NT2/D1 (cell line): Measurements from ENCODE around the gene ZSWIM6.

Source experiments
- DNase-seq: peaks from one replicate; pipeline ENCODE4 v3.0.0-alpha.2; 2011; ENCODE audit warnings: low read depth, low spot score
- H3K27me3 ChIP-seq: 2 replicates; pipeline ENCODE4 v1.6.0; 2011; ENCODE audit warnings: mild to moderate bottlenecking; ENCODE audit not compliant: insufficient read length, insufficient read depth
- H3K36me3 ChIP-seq: 2 replicates; pipeline ENCODE4 v1.6.1; 2011; ENCODE audit warnings: mild to moderate bottlenecking, low read length, mixed read lengths; ENCODE audit not compliant: insufficient read depth, insufficient read length
- H3K4me1 ChIP-seq: 2 replicates; pipeline ENCODE4 v1.5.1; 2011; ENCODE audit not compliant: insufficient read depth, insufficient read length
- H3K4me3 ChIP-seq: 2 replicates; pipeline ENCODE4 v1.5.1; 2011; ENCODE audit warnings: low read depth; ENCODE audit not compliant: insufficient read length
- H3K9ac ChIP-seq: 2 replicates; pipeline ENCODE4 v1.6.0; 2011; ENCODE audit warnings: low read depth; ENCODE audit not compliant: insufficient read length
- H3K9me3 ChIP-seq: 2 replicates; pipeline ENCODE4 v1.5.1; 2011; ENCODE audit warnings: mild to moderate bottlenecking, low read length; ENCODE audit not compliant: insufficient read depth
- SUZ12 ChIP-seq: IDR thresholded peaks from 2 replicates; pipeline ENCODE4 v1.6.1; 2011; ENCODE audit not compliant: insufficient read length, insufficient read depth; ENCODE audit errors: extremely low read depth
- YY1 ChIP-seq: IDR thresholded peaks from 2 replicates; pipeline ENCODE4 v1.6.1; 2011; ENCODE audit not compliant: insufficient read length, insufficient read depth
- ZNF274 ChIP-seq: IDR thresholded peaks from 2 replicates; pipeline ENCODE4 v1.6.1; 2011; ENCODE audit warnings: mild to moderate bottlenecking, low read depth, low read length

The ZSWIM6 gene

DNA sequence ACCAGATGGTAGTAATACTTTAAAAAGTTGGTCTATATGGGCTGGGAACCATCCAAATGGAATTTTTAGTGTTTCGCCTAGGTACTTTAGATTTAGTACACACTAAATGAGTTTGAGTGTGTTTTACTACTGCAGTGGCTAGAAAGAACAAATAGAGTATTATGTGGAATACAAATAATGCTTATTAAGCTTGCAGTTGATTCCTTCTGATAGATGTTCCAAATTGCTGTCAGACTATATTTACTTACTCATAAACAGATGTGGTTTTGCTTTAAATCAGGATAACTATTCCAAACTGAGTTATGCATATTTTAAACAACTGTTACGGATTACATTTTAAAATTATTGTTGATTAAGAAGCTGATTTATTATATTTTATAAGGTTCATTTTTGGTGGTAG, 103.3 kb downstream of the ZSWIM6 start:
- no peak for DNase-seq
- H3K9ac ChIP-seq, result no peak overlapping the region
- H3K4me1 ChIP-seq, result no peaks in the 10 kb centered on the region
- H3K36me3 ChIP-seq, result no peaks in the 10 kb centered on the region
- no peaks in the 10 kb centered on the region for H3K27me3 ChIP-seq
- H3K4me3 ChIP-seq, result no peak overlapping the region
- TF ChIP-seq YY1 (no peak), ZNF274 (no peak), SUZ12 (no peak)
- 0 out of 2 replicates have a peak, but pooled peaks cover 2% of the 10 kb centered on the region for H3K9me3 ChIP-seq

DNA sequence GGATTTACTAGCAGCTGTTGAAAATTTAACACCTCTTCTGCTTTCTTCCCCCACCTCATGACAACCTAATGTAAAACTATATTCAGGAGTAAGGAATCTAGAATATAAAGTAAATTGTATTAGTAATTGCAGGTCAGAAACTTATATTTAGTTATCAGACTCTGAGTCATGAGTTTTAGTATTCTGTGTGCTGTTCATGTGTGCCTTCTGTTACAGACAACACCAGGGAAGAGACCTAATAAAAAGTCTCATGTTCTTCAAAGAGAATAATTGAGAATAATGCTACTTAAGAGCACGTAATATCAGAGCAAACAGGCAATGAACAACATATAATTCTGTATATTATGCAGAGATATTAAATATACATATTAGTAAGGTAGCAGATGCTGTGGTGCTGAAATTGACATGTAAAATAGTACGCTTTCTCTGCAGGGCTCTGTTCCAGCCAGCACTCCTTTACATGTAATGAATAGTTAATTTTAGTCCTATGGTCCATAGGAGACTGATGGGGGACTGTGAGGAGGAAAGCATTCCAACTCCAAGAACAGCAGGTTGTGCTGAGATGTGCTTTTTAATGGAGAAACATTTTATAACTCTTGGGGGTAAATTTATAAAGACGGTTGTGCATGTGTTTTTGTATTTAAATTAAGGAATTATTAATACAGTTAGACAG, 106.4 kb downstream of the ZSWIM6 start:
- TF ChIP-seq SUZ12 (no peak), YY1 (no peak), ZNF274 (no peak)
- no peaks in the 10 kb centered on the region for H3K36me3 ChIP-seq
- H3K4me1 ChIP-seq, result no peaks in the 10 kb centered on the region
- peaks cover 30% of the 10 kb centered on the region for H3K9me3 ChIP-seq
- no peak for DNase-seq
- H3K4me3 ChIP-seq, result no peak overlapping the region
- no peaks in the 10 kb centered on the region for H3K27me3 ChIP-seq
- H3K9ac ChIP-seq, result no peak overlapping the region

DNA sequence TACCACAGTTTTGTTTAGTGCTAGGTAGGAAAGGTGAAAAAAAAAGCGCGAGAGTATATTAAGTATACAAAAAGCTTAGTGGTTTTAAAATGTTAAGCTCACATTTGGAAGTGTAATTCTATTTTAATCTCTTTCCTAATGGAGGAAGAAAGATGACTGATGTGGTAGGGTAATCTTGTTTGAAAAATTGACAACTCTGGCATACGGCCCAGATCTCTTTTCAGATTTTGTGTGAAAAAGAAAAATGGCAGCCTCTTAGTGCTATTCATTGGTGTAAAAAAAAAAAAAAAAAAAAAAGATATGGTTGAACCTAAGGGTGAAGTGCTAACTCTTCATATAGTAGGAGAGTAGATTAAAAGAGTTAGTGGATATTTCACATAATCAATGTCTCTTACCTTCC, 108.0 kb downstream of the ZSWIM6 start:
- no peak overlapping the region for H3K4me3 ChIP-seq

DNA sequence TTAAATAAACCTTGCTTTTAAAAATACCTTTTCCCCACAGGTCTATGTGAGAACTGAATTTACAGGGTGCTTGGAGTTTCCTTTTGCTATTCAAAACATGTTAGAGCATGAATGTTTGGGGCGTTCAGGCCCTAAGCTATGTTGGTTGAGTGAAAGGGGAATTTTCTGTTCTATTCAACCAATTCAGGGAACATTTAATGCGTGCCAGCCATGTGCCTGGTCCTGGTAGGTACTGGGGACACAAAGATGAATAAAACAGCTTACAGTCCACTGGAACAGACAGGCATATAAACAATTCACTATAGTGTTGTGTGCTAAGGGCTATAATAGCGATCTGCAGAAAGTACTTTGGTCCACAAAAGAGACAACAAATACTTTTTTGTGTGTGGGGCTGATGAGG, 108.5 kb downstream of the ZSWIM6 start:
- no peaks in the 10 kb centered on the region for H3K4me1 ChIP-seq
- TF ChIP-seq ZNF274, result no peak
- no peak for TF ChIP-seq SUZ12
- no peak for TF ChIP-seq YY1
- no peaks in the 10 kb centered on the region for H3K27me3 ChIP-seq
- no peaks in the 10 kb centered on the region for H3K36me3 ChIP-seq
- no peak for DNase-seq
- H3K9ac ChIP-seq, result no peak overlapping the region
- peaks cover 30% of the 10 kb centered on the region for H3K9me3 ChIP-seq
- H3K4me3 ChIP-seq, result no peak overlapping the region

More for the DNA sequence above, 108.0 kb downstream of the ZSWIM6 start:
- H3K36me3 ChIP-seq, result no peaks in the 10 kb centered on the region
- peaks cover 30% of the 10 kb centered on the region for H3K9me3 ChIP-seq
- DNase-seq, result no peak
- H3K4me1 ChIP-seq, result no peaks in the 10 kb centered on the region
- no peaks in the 10 kb centered on the region for H3K27me3 ChIP-seq
- TF ChIP-seq ZNF274, result no peak
- no peak for TF ChIP-seq SUZ12
- no peak for TF ChIP-seq YY1
- H3K9ac ChIP-seq, result no peak overlapping the region

DNA sequence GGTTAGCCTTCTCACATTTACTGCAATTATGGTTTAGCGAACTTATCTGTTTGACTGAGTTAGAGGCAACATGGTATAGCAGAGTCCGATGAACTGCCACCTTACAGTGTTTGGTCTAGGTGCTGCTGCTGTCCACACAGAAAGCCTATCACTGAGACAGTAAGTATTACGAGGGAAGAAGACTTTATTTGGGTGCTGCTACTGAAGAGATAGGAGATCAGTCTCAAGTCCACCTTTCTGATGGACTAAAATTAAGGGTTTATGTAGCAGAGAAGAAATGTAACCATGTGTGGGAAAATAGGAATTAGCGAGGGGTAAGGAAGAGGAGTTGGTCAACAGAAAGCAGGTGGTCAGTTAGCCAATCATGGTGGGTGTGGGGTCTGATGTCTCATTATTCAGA, 109.7 kb downstream of the ZSWIM6 start:
- Histone ChIP-seq H3K27me3 (no peaks in the 10 kb centered on the region), H3K9ac (no peak overlapping the region), H3K4me3 (no peak overlapping the region), H3K9me3 (peaks cover 30% of the 10 kb centered on the region), H3K36me3 (no peaks in the 10 kb centered on the region), H3K4me1 (no peaks in the 10 kb centered on the region)
- no peak for TF ChIP-seq ZNF274
- TF ChIP-seq SUZ12, result no peak
- TF ChIP-seq YY1, result no peak
- no peak for DNase-seq

DNA sequence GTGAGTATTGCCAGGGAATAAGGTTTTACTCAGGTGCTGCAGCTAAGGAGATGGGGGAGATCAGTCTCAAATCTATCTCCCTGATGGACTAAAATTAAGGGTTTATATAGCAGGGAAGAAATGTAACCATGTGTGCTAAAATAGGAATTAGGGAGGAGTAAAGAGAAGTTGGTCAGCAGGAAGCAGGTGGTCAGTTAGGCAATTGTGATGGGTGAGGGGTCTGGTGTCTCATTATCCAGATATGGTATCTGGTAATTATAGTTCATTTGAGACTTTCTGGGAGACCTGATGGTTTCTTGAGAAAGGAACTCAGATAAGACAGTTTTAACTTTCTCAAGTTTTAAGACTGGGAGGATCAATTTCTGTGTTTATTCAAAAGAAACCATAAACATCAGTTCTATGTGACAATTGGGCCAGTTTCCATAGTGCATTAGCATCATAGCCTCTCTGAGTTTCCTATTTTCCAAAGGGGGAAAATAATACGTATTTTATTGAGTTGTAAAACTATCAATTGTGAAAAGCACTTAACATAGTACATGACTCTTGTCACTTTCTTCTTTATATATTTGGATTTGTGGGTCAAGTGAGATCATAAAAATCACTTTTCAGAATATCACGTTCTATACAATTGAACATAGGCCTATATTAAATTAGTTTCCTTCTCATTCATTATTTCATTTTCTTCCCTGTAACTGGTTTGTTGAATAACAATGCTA, 115.9 kb downstream of the ZSWIM6 start:
- Histone ChIP-seq H3K9me3 (peaks cover 12% of the 10 kb centered on the region), H3K9ac (no peak overlapping the region), H3K4me1 (peaks cover 3% of the 10 kb centered on the region), H3K4me3 (no peak overlapping the region), H3K36me3 (no peaks in the 10 kb centered on the region), H3K27me3 (no peaks in the 10 kb centered on the region)
- DNase-seq, result no peak
- TF ChIP-seq SUZ12, result no peak
- TF ChIP-seq YY1, result no peak
- no peak for TF ChIP-seq ZNF274

DNA sequence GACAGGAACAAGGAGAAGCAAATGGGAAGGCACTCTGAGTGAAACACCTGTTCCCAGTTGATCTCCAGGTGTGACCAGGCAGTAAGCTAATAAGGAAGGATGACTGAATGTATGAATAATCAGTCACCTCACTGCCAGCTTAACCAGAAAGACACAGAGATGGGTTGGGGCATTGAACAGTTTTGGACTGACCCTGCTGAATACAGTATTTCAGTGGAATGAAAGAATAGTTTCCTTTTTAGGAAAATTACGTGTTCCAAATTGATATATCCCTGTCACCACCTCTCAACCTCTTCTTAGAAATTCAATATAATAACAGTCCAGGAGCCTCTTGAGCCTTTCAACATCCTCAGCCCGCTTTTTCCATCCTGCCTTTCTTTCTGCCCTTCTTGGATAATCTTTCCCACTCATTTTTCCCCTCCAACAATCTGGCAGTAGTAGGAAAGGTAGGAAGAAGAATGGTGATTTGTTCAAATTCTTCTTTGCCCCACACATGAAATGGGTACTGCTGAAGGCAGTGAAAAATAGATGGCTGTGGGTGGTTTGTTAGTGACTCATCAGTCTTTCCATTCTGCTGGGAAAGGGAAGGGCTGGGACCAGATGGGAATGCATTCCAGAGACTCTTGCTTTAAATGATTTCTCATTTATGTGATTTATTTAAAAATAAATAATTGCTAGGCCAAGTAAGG, 117.9 kb downstream of the ZSWIM6 start:
- Histone ChIP-seq H3K27me3 (no peaks in the 10 kb centered on the region), H3K4me3 (no peak overlapping the region), H3K9me3 (peaks cover 11% of the 10 kb centered on the region), H3K9ac (no peak overlapping the region), H3K36me3 (no peaks in the 10 kb centered on the region), H3K4me1 (peaks cover 3% of the 10 kb centered on the region)
- no peak for DNase-seq
- no peak for TF ChIP-seq SUZ12
- TF ChIP-seq ZNF274, result no peak
- TF ChIP-seq YY1, result no peak
